Measurements from ENCODE around the gene TRMT44.

DNA sequence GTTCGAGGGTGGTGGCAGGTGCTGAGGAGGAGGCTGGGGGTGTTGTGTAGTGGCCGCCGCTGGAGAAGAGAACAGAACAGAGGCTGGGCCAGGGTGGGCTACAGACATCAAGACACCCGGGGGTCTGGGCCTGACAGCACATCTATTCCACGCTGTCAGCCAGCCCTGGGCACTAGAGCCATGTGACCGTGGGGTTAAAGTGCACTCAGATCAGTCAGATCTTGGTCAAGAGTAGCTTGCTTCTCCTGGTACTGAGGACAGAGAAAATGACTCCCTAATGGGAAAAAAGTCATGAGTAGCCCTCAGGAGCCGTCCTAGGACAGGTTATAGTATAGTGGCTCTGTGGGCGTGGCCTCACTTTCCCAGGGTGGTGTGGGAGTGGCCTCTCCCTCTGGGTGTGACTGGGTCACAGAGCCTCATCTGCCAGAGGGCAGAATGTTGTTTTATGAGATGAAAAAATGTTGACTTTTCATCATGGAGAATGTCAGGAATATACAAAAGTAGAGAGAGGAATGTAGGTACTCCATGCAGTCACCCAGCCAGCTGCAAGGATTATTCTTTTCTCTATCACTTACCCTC lies 19.4 kb downstream of the TRMT44 start:
- TF ChIP-seq, protein P1, sequence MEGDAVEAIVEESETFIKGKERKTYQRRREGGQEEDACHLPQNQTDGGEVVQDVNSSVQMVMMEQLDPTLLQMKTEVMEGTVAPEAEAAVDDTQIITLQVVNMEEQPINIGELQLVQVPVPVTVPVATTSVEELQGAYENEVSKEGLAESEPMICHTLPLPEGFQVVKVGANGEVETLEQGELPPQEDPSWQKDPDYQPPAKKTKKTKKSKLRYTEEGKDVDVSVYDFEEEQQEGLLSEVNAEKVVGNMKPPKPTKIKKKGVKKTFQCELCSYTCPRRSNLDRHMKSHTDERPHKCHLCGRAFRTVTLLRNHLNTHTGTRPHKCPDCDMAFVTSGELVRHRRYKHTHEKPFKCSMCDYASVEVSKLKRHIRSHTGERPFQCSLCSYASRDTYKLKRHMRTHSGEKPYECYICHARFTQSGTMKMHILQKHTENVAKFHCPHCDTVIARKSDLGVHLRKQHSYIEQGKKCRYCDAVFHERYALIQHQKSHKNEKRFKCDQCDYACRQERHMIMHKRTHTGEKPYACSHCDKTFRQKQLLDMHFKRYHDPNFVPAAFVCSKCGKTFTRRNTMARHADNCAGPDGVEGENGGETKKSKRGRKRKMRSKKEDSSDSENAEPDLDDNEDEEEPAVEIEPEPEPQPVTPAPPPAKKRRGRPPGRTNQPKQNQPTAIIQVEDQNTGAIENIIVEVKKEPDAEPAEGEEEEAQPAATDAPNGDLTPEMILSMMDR (IDR thresholded peaks at IDR 0.05): no peak
- no peak for TF ChIP-seq ZFX (IDR thresholded peaks at IDR 0.05; ENCODE audit: borderline replicate concordance)
